ENCODE results near the gene RCAN3.

DNA sequence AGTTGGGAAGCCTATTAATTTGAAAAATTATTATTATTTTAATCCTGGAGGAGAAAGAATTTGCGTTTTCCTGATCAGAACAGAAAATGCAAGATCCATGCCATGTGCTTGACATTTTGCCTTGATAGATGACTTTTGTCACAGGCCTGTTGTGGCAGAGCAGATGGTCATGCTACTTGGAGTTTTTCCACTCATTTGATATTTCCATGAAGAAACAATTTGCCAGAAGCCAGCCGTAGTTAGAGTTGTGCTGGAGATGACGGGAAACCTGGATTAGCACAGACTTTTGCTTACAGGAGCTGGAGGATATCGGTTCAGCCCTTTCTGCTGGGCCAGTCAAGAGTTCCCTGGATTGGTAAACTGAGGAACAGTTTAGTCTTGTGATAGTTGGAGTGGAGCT is 3.2 kb downstream of the RCAN3 start:
- TF ChIP-seq, protein P1, sequence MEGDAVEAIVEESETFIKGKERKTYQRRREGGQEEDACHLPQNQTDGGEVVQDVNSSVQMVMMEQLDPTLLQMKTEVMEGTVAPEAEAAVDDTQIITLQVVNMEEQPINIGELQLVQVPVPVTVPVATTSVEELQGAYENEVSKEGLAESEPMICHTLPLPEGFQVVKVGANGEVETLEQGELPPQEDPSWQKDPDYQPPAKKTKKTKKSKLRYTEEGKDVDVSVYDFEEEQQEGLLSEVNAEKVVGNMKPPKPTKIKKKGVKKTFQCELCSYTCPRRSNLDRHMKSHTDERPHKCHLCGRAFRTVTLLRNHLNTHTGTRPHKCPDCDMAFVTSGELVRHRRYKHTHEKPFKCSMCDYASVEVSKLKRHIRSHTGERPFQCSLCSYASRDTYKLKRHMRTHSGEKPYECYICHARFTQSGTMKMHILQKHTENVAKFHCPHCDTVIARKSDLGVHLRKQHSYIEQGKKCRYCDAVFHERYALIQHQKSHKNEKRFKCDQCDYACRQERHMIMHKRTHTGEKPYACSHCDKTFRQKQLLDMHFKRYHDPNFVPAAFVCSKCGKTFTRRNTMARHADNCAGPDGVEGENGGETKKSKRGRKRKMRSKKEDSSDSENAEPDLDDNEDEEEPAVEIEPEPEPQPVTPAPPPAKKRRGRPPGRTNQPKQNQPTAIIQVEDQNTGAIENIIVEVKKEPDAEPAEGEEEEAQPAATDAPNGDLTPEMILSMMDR (IDR thresholded peaks at IDR 0.05) = no peak
- no peak for TF ChIP-seq POLR2A (IDR thresholded peaks at IDR 0.05)

Measured in Peyer's patch (tissue), 4 donors.